Panc1 (cell line): ENCODE measurements around the gene HSF5. TPM values are rescaled to one million over a fixed set of nuclear protein-coding genes. Genes with fewer than 3 reads are reported as not detected.

Experiments
- ATAC-seq: fragments of 200-7000 bp; cut with Tn5 transposase; 2 replicates; pipeline ENCODE4 v1.9.1; 2020; ENCODE audit warnings: mild to moderate bottlenecking, moderate library complexity
- BruUV-seq: library from RNA; stranded (reverse); fragments of 400-500 nt; replicated peaks from 2 replicates; lab custom pipeline; 2021; lab: Mats Ljungman, UMichigan
- CTCF ChIA-PET: fragments of 300-600 bp; sonication (Branson Sonifier 250); formaldehyde crosslinking; loops from one replicate; lab custom pipeline; 2022; ENCODE audit warnings: antibody characterized with exemption; lab: Charles Lee
- POLR2A ChIA-PET: fragments of 300-600 bp; sonication (Branson Sonifier 250); formaldehyde crosslinking; loops from one replicate; lab custom pipeline; 2022; ENCODE audit warnings: antibody characterized with exemption; lab: Charles Lee
- DNase-seq: peaks from one replicate; pipeline ENCODE4 v3.0.0-alpha.2; 2010; ENCODE audit warnings: low read depth, low spot score
- H3K27ac ChIP-seq: 2 replicates; pipeline ENCODE4 v1.5.1; 2011; ENCODE audit warnings: mild to moderate bottlenecking, low read length, inconsistent platforms
- H3K27me3 ChIP-seq: fragments of 200-500 bp; sonication (Bioruptor generic); 2 replicates; pipeline ENCODE4 v1.6.0; 2014; ENCODE audit warnings: low read length, inconsistent platforms; ENCODE audit not compliant: control insufficient read depth, insufficient read depth
- H3K36me3 ChIP-seq: fragments of 200-500 bp; sonication (Bioruptor generic); 2 replicates; pipeline ENCODE4 v1.5.1; 2014; ENCODE audit warnings: inconsistent platforms, mild to moderate bottlenecking, low read length, moderate library complexity; ENCODE audit not compliant: control insufficient read depth, insufficient read depth
- H3K4me1 ChIP-seq: 2 replicates; pipeline ENCODE4 v1.5.1; 2011; ENCODE audit warnings: inconsistent platforms, mild to moderate bottlenecking, low read length, moderate library complexity; ENCODE audit not compliant: control insufficient read depth, insufficient read depth
- H3K4me3 ChIP-seq, 2 experiments: 2 replicates each; pipeline ENCODE4 v1.5.1; 2011 to 2012; ENCODE audit warnings: low read depth in 2 of 2, low read length in 2 of 2, mild to moderate bottlenecking in 2 of 2, inconsistent platforms in 1 of 2, moderate library complexity in 1 of 2
- H3K9me3 ChIP-seq: fragments of 200-500 bp; sonication (Bioruptor generic); 2 replicates; pipeline ENCODE4 v1.5.1; 2014; ENCODE audit warnings: low read depth, mild to moderate bottlenecking, inconsistent platforms, low read length, moderate library complexity; ENCODE audit not compliant: control insufficient read depth, insufficient read depth
- CTCF ChIP-seq: fragments of 450-650 bp; IDR thresholded peaks from 2 replicates; pipeline ENCODE4 v1.5.1; 2017; ENCODE audit warnings: mild to moderate bottlenecking
- POLR2AphosphoS5 ChIP-seq: IDR thresholded peaks from 2 replicates; pipeline ENCODE4 v1.6.1; 2012; ENCODE audit warnings: mild to moderate bottlenecking, low read depth, low read length, moderate library complexity
- REST ChIP-seq, 2 experiments: IDR thresholded peaks; 2 replicates each; pipeline ENCODE4 v1.6.1; 2011 to 2012; ENCODE audit warnings: low read depth in 2 of 2, control low read depth in 1 of 2, low read length in 1 of 2, mild to moderate bottlenecking in 1 of 2, moderate library complexity in 1 of 2; ENCODE audit not compliant: insufficient read depth in 1 of 2
- SIN3A ChIP-seq: IDR thresholded peaks from 2 replicates; pipeline ENCODE4 v1.6.1; 2012; ENCODE audit warnings: low read depth, mild to moderate bottlenecking, low read length, moderate library complexity, borderline replicate concordance; ENCODE audit not compliant: insufficient read depth
- TCF7L2 ChIP-seq: IDR thresholded peaks from 2 replicates; pipeline ENCODE4 v1.6.1; 2011; ENCODE audit warnings: mild to moderate bottlenecking, low read depth, low read length, inconsistent platforms
- in situ Hi-C: cut with HindIII; loops from 2 replicates; pipeline ENCODE4 v1.10.0; 2016; ENCODE audit warnings: low sequenced_read_pairs, low pct_unique_long_range_greater_than_20kb
- intact Hi-C: fragments of 100-400 bp; cut with micrococcal nuclease; formaldehyde crosslinking; loops from one replicate; pipeline ENCODE4 v1.10.0; 2022; ENCODE audit not compliant: unreplicated experiment
- total RNA-seq: library from RNA; stranded (reverse); gene quantifications from one replicate; pipeline ENCODE4 v1.2.1, GENCODE V29; 2021; ENCODE audit not compliant: unreplicated experiment

HSF5 gene
- total RNA-seq, 1 experiment from 2014 or later = not detected

- no peak for ATAC-seq
- H3K4me3 ChIP-seq = peak overlapping the region; percentile 87 to 95
- ChIA-PET CTCF (no interaction called here), POLR2A (interaction anchor here (0.5 kb wide), 1 partner anchor 114 kb away, joined by 7 read pairs; no protein-coding TSS in a partner anchor)
- no peak for DNase-seq
- in situ Hi-C loops (no loop called here), intact Hi-C loops (loop anchor here (10.0 kb wide), 1 partner anchor 118 kb away; no protein-coding TSS in a partner anchor)
- H3K27me3 ChIP-seq = no peaks in the 10 kb centered on the region
- no peaks in the 10 kb centered on the region for H3K9me3 ChIP-seq
- TF ChIP-seq POLR2AphosphoS5 (no peak), REST (IDR thresholded peaks at IDR 0.05; ENCODE audit: insufficient read depth in 1 of 2, low read depth in 2 of 2, low read length in 1 of 2) (no peak), SIN3A (no peak), CTCF (no peak), TCF7L2 (no peak)
- no TSS peak for BruUV-seq
- no peaks in the 10 kb centered on the region; the same call in 1 of the 2 replicates for H3K36me3 ChIP-seq
- H3K4me1 ChIP-seq = peaks cover 9% of the 10 kb centered on the region; the same call in 1 of the 2 replicates
- H3K27ac ChIP-seq = peak overlapping the region; percentile 71
Measured at GRCh38 chr17:58516644-58517377, 28.6 kb upstream of the HSF5 start.

- BruUV-seq = no TSS peak
- peak overlapping the region; percentile 64 to 65; a peak in 3 of 4 replicates for H3K4me3 ChIP-seq
- ChIA-PET POLR2A (interaction anchor here (0.7 kb wide), 1 partner anchor 296 kb away, joined by 7 read pairs; the partner anchor contains the start of gene MKS1), CTCF (interaction anchor here (0.7 kb wide), 2 partner anchors 44 to 198 kb away, joined by 3 read pairs; no protein-coding TSS in a partner anchor)
- no peak for TF ChIP-seq SIN3A
- intact Hi-C loops = loop anchor here (10.0 kb wide), 1 partner anchor 120 kb away; no protein-coding TSS in a partner anchor
- peaks cover 9% of the 10 kb centered on the region; the same call in 1 of the 2 replicates for H3K4me1 ChIP-seq
- in situ Hi-C loops = no loop called here
- H3K9me3 ChIP-seq = no peaks in the 10 kb centered on the region
- no peaks in the 10 kb centered on the region; the same call in 1 of the 2 replicates for H3K36me3 ChIP-seq
- ATAC-seq (no peak), DNase-seq (no peak)
- H3K27ac ChIP-seq = peak overlapping the region; percentile 21; the same call in 1 of the 2 replicates
- no peaks in the 10 kb centered on the region for H3K27me3 ChIP-seq
Measured at GRCh38 chr17:58515286-58515685, 27.1 kb upstream of the HSF5 start.
